Stimulated activated CD8-positive, alpha-beta memory T cell treated with anti-CD3 and anti-CD28 coated beads, Interleukin-4, amount 100 ng/mL, for 4 hours (primary cell): Measurements from ENCODE around the gene OR2H1.

Experiments used
- DNase-seq, 2 donors: peaks; one replicate each; pipeline ENCODE4 v3.0.0-alpha.2; 2020; ENCODE audit warnings: low read depth in 2 of 2, low spot score in 1 of 2

Gene OR2H1

GRCh38 chr6:29483186-29483585, 26.2 kb downstream of the OR2H1 start:
- DNase-seq = no peak

- no peak for DNase-seq
These were observed 26.8 kb downstream of the OR2H1 start for GRCh38 chr6:29483735-29484134.

- no peak for DNase-seq
These were observed 29.6 kb downstream of the OR2H1 start for GRCh38 chr6:29486577-29486976.

- DNase-seq = no peak
These were observed 30.2 kb downstream of the OR2H1 start for GRCh38 chr6:29487131-29487530.

GRCh38 chr6:29487660-29488059, 30.7 kb downstream of the OR2H1 start, which contains the start of gene MAS1L:
TSS of gene MAS1L (minus strand) at chr6:29487956. CDS start at chr6:29487902, 54 bp downstream.
- DNase-seq = no peak

GRCh38 chr6:29488874-29489273, 31.9 kb downstream of the OR2H1 start:
- no peak for DNase-seq

- no peak for DNase-seq
These were observed 32.3 kb downstream of the OR2H1 start for GRCh38 chr6:29489286-29489685.

- DNase-seq = no peak
These were observed 33.1 kb downstream of the OR2H1 start for GRCh38 chr6:29490055-29490454.

GRCh38 chr6:29490552-29490951, 33.6 kb downstream of the OR2H1 start:
- DNase-seq = no peak

GRCh38 chr6:29491574-29491973, 34.6 kb downstream of the OR2H1 start:
- no peak for DNase-seq

- DNase-seq = no peak
These were observed 36.3 kb downstream of the OR2H1 start for GRCh38 chr6:29493261-29493660.

- DNase-seq = no peak
These were observed 37.2 kb downstream of the OR2H1 start for GRCh38 chr6:29494131-29494530.

- no peak for DNase-seq
These were observed 38.6 kb downstream of the OR2H1 start for GRCh38 chr6:29495571-29495970.

- DNase-seq = no peak
These were observed 40.0 kb downstream of the OR2H1 start for GRCh38 chr6:29496961-29497360.

GRCh38 chr6:29499704-29500103, 42.7 kb downstream of the OR2H1 start:
- no peak for DNase-seq

GRCh38 chr6:29500594-29500993, 43.6 kb downstream of the OR2H1 start:
- DNase-seq = no peak

GRCh38 chr6:29501106-29501505, 44.2 kb downstream of the OR2H1 start:
- no peak for DNase-seq

- DNase-seq = no peak
These were observed 45.2 kb downstream of the OR2H1 start for GRCh38 chr6:29502181-29502580.

- DNase-seq = no peak
These were observed 45.6 kb downstream of the OR2H1 start for GRCh38 chr6:29502597-29502996.

GRCh38 chr6:29504961-29505360, 48.0 kb downstream of the OR2H1 start:
- DNase-seq = no peak

GRCh38 chr6:29505808-29506207, 48.9 kb downstream of the OR2H1 start:
- no peak for DNase-seq

- no peak for DNase-seq
These were observed 49.6 kb downstream of the OR2H1 start for GRCh38 chr6:29506446-29507067.

- no peak for DNase-seq
These were observed 50.4 kb downstream of the OR2H1 start for GRCh38 chr6:29507319-29507718.

- no peak for DNase-seq
These were observed 52.3 kb downstream of the OR2H1 start for GRCh38 chr6:29509239-29509638.
